K562 (cell line): ENCODE data around the gene BAG5. TPM values are rescaled to one million over a fixed set of nuclear protein-coding genes. Genes with fewer than 3 reads are reported as not detected.

Source experiments
- ATAC-seq: fragments of 200-7000 bp; cut with Tn5 transposase; 3 replicates; pipeline ENCODE4 v1.9.1; 2020; ENCODE audit warnings: moderate library complexity
- BruUV-seq: library from RNA; stranded (reverse); fragments of 400-500 nt; replicated peaks from 2 replicates; lab custom pipeline; 2021; lab: Mats Ljungman, UMichigan
- CTCF ChIA-PET: fragments of 300-600 bp; formaldehyde crosslinking; extraction: SDS; loops from one replicate; lab custom pipeline; 2021; ENCODE audit warnings: low intra/inter-chr PET ratio; lab: Yijun Ruan, JAX
- POLR2A ChIA-PET: fragments of 300-600, 350-650 bp; sonication (Branson Sonifier 250); formaldehyde crosslinking; extraction: SDS; loops from one replicate; lab custom pipeline; 2021; ENCODE audit warnings: antibody characterized with exemption, inconsistent platforms; lab: Yijun Ruan, JAX
- DNase-seq, 4 experiments: peaks; one replicate each; pipeline versions ENCODE4 v3.0.0 to v3.0.0-alpha.2; 2011 to 2018; ENCODE audit warnings: low spot score in 3 of 4, mixed read lengths in 3 of 4; ENCODE audit errors: extremely low read depth in 1 of 4
- FAIRE-seq: peaks from 2 replicates; lab custom pipeline; 2011; peaks lifted over from hg19 to GRCh38; lab: Jason Lieb, UNC
- H2AFZ ChIP-seq: 2 replicates; pipeline ENCODE4 v1.6.0; 2011; ENCODE audit warnings: low read depth, low read length, control low read depth, inconsistent platforms
- H3K27ac ChIP-seq: fragments of 200-600 bp; 3 replicates; pipeline ENCODE4 v1.8.0; 2011; ENCODE audit warnings: low read depth, mild to moderate bottlenecking, control low read depth, inconsistent platforms, low read length, moderate library complexity, mixed read lengths; ENCODE audit errors: extremely low read depth
- H3K27me3 ChIP-seq, 2 experiments: fragments of 300-600 bp in 1 of 2; 2 replicates in 1 of 2; 3 replicates in 1 of 2; pipeline versions ENCODE4 v1.6.0 to v1.8.0; 2011; ENCODE audit warnings: inconsistent platforms in 2 of 2, low read length in 2 of 2, mild to moderate bottlenecking in 1 of 2, mixed read lengths in 1 of 2, moderate library complexity in 1 of 2; ENCODE audit not compliant: control insufficient read depth in 2 of 2, insufficient read depth in 2 of 2
- H3K36me3 ChIP-seq: fragments of 300-600 bp; 3 replicates; pipeline ENCODE4 v1.8.0; 2011; ENCODE audit warnings: mild to moderate bottlenecking, low read length, inconsistent platforms; ENCODE audit not compliant: control insufficient read depth, insufficient read depth
- H3K4me1 ChIP-seq, 2 experiments: fragments of 200-600 bp in 1 of 2; replicated peaks in 1 of 2; 2 replicates in 1 of 2; 3 replicates in 1 of 2; pipeline versions ENCODE4 v1.5.1 to v1.8.0; 2011; ENCODE audit warnings: inconsistent platforms in 2 of 2, low read length in 2 of 2, mild to moderate bottlenecking in 1 of 2, mixed read lengths in 1 of 2, moderate library complexity in 1 of 2; ENCODE audit not compliant: control insufficient read depth in 2 of 2, insufficient read depth in 2 of 2
- H3K4me2 ChIP-seq: 2 replicates; pipeline ENCODE4 v1.6.1; 2011; ENCODE audit warnings: low read length, control low read depth, inconsistent platforms, mixed read lengths; ENCODE audit not compliant: insufficient read depth
- H3K4me3 ChIP-seq: fragments of 200-600 bp; sonication (generic), shearing (Covaris generic); 2 replicates; pipeline ENCODE4 v1.5.1; 2016; ENCODE audit warnings: control low read depth, inconsistent platforms
- H3K79me2 ChIP-seq: fragments of 200-600 bp; 3 replicates; pipeline ENCODE4 v1.8.0; 2011; ENCODE audit warnings: low read length, inconsistent platforms; ENCODE audit not compliant: control insufficient read depth, insufficient read depth
- H3K9ac ChIP-seq, 2 experiments: 2 replicates each; pipeline versions ENCODE4 v1.6.0 to v1.6.1; 2011; ENCODE audit warnings: low read depth in 2 of 2, low read length in 2 of 2, control low read depth in 1 of 2, inconsistent platforms in 1 of 2, mild to moderate bottlenecking in 1 of 2, mixed read lengths in 1 of 2; ENCODE audit not compliant: insufficient read depth in 1 of 2
- H3K9me1 ChIP-seq: one replicate; pipeline ENCODE4 v1.6.0; 2011; ENCODE audit warnings: inconsistent platforms, mild to moderate bottlenecking, low read length, moderate library complexity; ENCODE audit not compliant: control insufficient read depth, insufficient read depth
- H3K9me3 ChIP-seq: replicated peaks from 2 replicates; pipeline ENCODE4 v1.5.1; 2011; ENCODE audit warnings: low read depth, low read length, inconsistent platforms; ENCODE audit not compliant: control insufficient read depth, insufficient read depth
- H4K20me1 ChIP-seq: replicated peaks from 2 replicates; pipeline ENCODE4 v1.6.1; 2011; ENCODE audit warnings: low read length, inconsistent platforms, mixed read lengths; ENCODE audit not compliant: control insufficient read depth, insufficient read depth
- CHAMP1 ChIP-seq: fragments of 450-650 bp; IDR thresholded peaks from 2 replicates; pipeline ENCODE4 v1.6.1; 2016; ENCODE audit warnings: mild to moderate bottlenecking
- DNMT1 ChIP-seq: fragments of 450-650 bp; IDR thresholded peaks from 2 replicates; pipeline ENCODE4 v1.6.1; 2016; ENCODE audit warnings: antibody characterized with exemption, mild to moderate bottlenecking
- HDAC2 ChIP-seq: fragments of 450-650 bp; IDR thresholded peaks from 2 replicates; pipeline ENCODE4 v1.6.1; 2016; ENCODE audit warnings: mild to moderate bottlenecking
- HNRNPLL ChIP-seq: fragments of 200-400 bp; formaldehyde crosslinking; IDR thresholded peaks from 2 replicates; pipeline ENCODE4 v1.6.1; 2017; ENCODE audit warnings: low read length, low read depth, mild to moderate bottlenecking; ENCODE audit not compliant: poor library complexity, severe bottlenecking
- KLF6 ChIP-seq: fragments of 250-450 bp; sonication (Bioruptor Pico); IDR thresholded peaks from 2 replicates; pipeline ENCODE4 v1.4.0; 2020; ENCODE audit warnings: mild to moderate bottlenecking, moderate library complexity, borderline replicate concordance
- MTF1 ChIP-seq: fragments of 250-450 bp; sonication (Bioruptor Pico); IDR thresholded peaks from 2 replicates; pipeline ENCODE4 v1.9.0; 2021; ENCODE audit warnings: moderate library complexity, mild to moderate bottlenecking, inconsistent platforms, borderline replicate concordance
- PHTF2 ChIP-seq: fragments of 250-450 bp; sonication (Bioruptor Pico); IDR thresholded peaks from 2 replicates; pipeline ENCODE4 v1.5.0; 2021; ENCODE audit warnings: mild to moderate bottlenecking
- POLR2AphosphoS2 ChIP-seq: IDR thresholded peaks from 2 replicates; pipeline ENCODE4 v1.6.1; 2012; ENCODE audit warnings: low read length, improper control_type of control experiment
- RBM22 ChIP-seq: fragments of 200-400 bp; formaldehyde crosslinking; IDR thresholded peaks from 2 replicates; pipeline ENCODE4 v1.6.1; 2018; ENCODE audit warnings: low read length, low read depth; ENCODE audit not compliant: poor library complexity, severe bottlenecking
- RFX1 ChIP-seq: fragments of 450-650 bp; IDR thresholded peaks from 2 replicates; pipeline ENCODE4 v1.6.1; 2016; ENCODE audit warnings: mild to moderate bottlenecking, moderate library complexity
- SMC3 ChIP-seq: conservative IDR thresholded peaks from 2 replicates; pipeline ENCODE4 v1.6.1; 2011; ENCODE audit warnings: low read depth, low read length, improper control_type of control experiment; ENCODE audit not compliant: insufficient read depth
- SRSF1 ChIP-seq: fragments of 200-400 bp; formaldehyde crosslinking; IDR thresholded peaks from 2 replicates; pipeline ENCODE4 v1.6.1; 2017; ENCODE audit warnings: mild to moderate bottlenecking, low read depth, low read length, moderate library complexity
- TAF15 ChIP-seq: fragments of 200-400 bp; formaldehyde crosslinking; IDR thresholded peaks from 2 replicates; pipeline ENCODE4 v1.6.1; 2017; ENCODE audit warnings: mild to moderate bottlenecking, low read depth, low read length, moderate library complexity
- TAL1 ChIP-seq: fragments of 450-650 bp; IDR thresholded peaks from 2 replicates; pipeline ENCODE4 v1.6.1; 2016; ENCODE audit warnings: mild to moderate bottlenecking
- ZKSCAN1 ChIP-seq: fragments of 150-350 bp; IDR thresholded peaks from 2 replicates; pipeline ENCODE4 v1.6.1; 2016; ENCODE audit warnings: low read depth, low read length
- ZNF316 ChIP-seq: fragments of 450-650 bp; IDR thresholded peaks from 2 replicates; pipeline ENCODE4 v1.6.1; 2016
- ZNF717 ChIP-seq: fragments of 250-450 bp; sonication (Bioruptor Pico); IDR thresholded peaks from 2 replicates; pipeline ENCODE4 v1.5.0; 2021
- ZNF785 ChIP-seq: fragments of 250-450 bp; sonication (Bioruptor Pico); IDR thresholded peaks from 2 replicates; pipeline ENCODE4 v1.4.0; 2020; ENCODE audit warnings: mild to moderate bottlenecking
- WGBS: fragments of 100-300 bp; shearing (Covaris generic); methylation state at CpG from one replicate; pipeline ENCODE4 v1.1.6; 2016; ENCODE audit warnings: low coverage, mixed read lengths; ENCODE audit not compliant: insufficient coverage; ENCODE audit errors: missing lambda C conversion rate; 5-methylcytosine and 5-hydroxymethylcytosine counted together
- in situ Hi-C: fragments of 300-500 bp; cut with MboI; formaldehyde crosslinking; loops from 4 replicates; pipeline ENCODE4 v1.15.0; 2018; ENCODE audit warnings: inconsistent platforms, mixed read lengths
- intact Hi-C: fragments of 100-400 bp; cut with micrococcal nuclease; formaldehyde crosslinking; loops from 2 replicates; pipeline ENCODE4 v1.14.2; 2022
- polyA plus RNA-seq, 8 experiments: library from polyadenylated mRNA; depleted of rRNA in 4 of 8; stranded (reverse) in 5 of 8; unstranded in 3 of 8; fragments of >200 nt; fragmentation: Nextera tagmentation in 2 of 8; fragmentation: Illumina TruSeq in 1 of 8; extraction: Ambion mirVana in 2 of 8; extraction: Trizol in 1 of 8; gene quantifications; 2 replicates each; pipeline versions ENCODE4 v1.2.1 to v1.2.3, GENCODE V29; 2011 to 2014; ENCODE audit warnings: inconsistent platforms in 1 of 8, missing spikeins in 1 of 8
- total RNA-seq, 7 experiments: library from RNA; depleted of rRNA in 6 of 7; stranded (reverse); fragments of >200 nt in 6 of 7; fragmentation: Illumina TruSeq in 2 of 7; extraction: Trizol in 2 of 7; gene quantifications; 2 replicates each; pipeline versions ENCODE4 v1.2.1 to v1.2.3, GENCODE V29; 2011 to 2021; ENCODE audit warnings: low replicate concordance in 1 of 7
- TF ChIP-seq, protein P1 (sequence below): conservative IDR thresholded peaks from 2 replicates; pipeline ENCODE4 v1.6.1; 2011; ENCODE audit warnings: low read depth, mild to moderate bottlenecking, low read length; ENCODE audit not compliant: control insufficient read depth

Gene BAG5
- total and polyA plus RNA-seq, 9 of the 15 experiments (the other 6 are each of a cell fraction or from before 2014, with no cell fraction given): 7.9 to 21.4 (median 13.2) TPM

- DNase-seq (no peak), FAIRE-seq (no peak), ATAC-seq (no peak)
- Histone ChIP-seq H3K79me2 (no peaks in the 10 kb centered on the region), H3K4me3 (no peak overlapping the region), H3K27ac (no peak overlapping the region), H3K9ac (no peak overlapping the region), H2AFZ (no peak overlapping the region), H3K9me3 (no peaks in the 10 kb centered on the region), H3K36me3 (peaks cover 38% of the 10 kb centered on the region), H3K4me1 (peaks cover 0 to 11% of the 10 kb centered on the region in 2 experiments; a peak in 2 of 5 replicates), H3K4me2 (no peak overlapping the region), H3K27me3 (no peaks in the 10 kb centered on the region), H4K20me1 (no peaks in the 10 kb centered on the region), H3K9me1 (no peaks in the 10 kb centered on the region)
- in situ Hi-C loops (no loop called here), intact Hi-C loops (no loop called here)
- no peak for TF ChIP-seq TAF15
- TF ChIP-seq DNMT1: no peak
- TF ChIP-seq, protein P1, sequence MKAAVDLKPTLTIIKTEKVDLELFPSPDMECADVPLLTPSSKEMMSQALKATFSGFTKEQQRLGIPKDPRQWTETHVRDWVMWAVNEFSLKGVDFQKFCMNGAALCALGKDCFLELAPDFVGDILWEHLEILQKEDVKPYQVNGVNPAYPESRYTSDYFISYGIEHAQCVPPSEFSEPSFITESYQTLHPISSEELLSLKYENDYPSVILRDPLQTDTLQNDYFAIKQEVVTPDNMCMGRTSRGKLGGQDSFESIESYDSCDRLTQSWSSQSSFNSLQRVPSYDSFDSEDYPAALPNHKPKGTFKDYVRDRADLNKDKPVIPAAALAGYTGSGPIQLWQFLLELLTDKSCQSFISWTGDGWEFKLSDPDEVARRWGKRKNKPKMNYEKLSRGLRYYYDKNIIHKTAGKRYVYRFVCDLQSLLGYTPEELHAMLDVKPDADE: no peak
- no peak for TF ChIP-seq POLR2AphosphoS2
- no peak for TF ChIP-seq ZKSCAN1
- TF ChIP-seq ZNF316: no peak
- no peak for TF ChIP-seq ZNF785 (CRISPR knock-in tag)
- no peak for TF ChIP-seq PHTF2 (CRISPR knock-in tag)
- no peak for TF ChIP-seq CHAMP1
- no peak for TF ChIP-seq KLF6 (CRISPR knock-in tag)
- no peak for TF ChIP-seq HDAC2
- TF ChIP-seq SMC3: no peak
- TF ChIP-seq SRSF1: no peak
- TF ChIP-seq RBM22: no peak
- no peak for TF ChIP-seq RFX1
- no peak for TF ChIP-seq MTF1 (CRISPR knock-in tag)
- no peak for TF ChIP-seq ZNF717 (CRISPR knock-in tag)
- TF ChIP-seq TAL1: no peak
- no peak for TF ChIP-seq HNRNPLL
- ChIA-PET POLR2A (interaction anchor here (0.6 to 1.3 kb wide), 3 partner anchors 11 to 33 kb away, joined by 3 to 4 read pairs (median 3); no protein-coding TSS in a partner anchor), CTCF (no interaction called here)
- BruUV-seq: no TSS peak
- WGBS: 93% methylated on average over 16 of the region's 16 CpGs
These were observed 53.7 kb downstream of the BAG5 start for GRCh38 chr14:103508521-103509329.
